HUES6 (cell line): Measurements from ENCODE around the gene SATB2.

ENCODE experiments used
- H3K27ac ChIP-seq: 2 replicates; pipeline ENCODE4 v1.7.0; 2013; ENCODE audit warnings: low read depth, mild to moderate bottlenecking, low read length, inconsistent platforms
- H3K27me3 ChIP-seq: 2 replicates; pipeline ENCODE4 v1.6.1; 2013; ENCODE audit warnings: low read length; ENCODE audit not compliant: control insufficient read depth, insufficient read depth
- H3K36me3 ChIP-seq: 2 replicates; pipeline ENCODE4 v1.6.1; 2013; ENCODE audit warnings: low read length; ENCODE audit not compliant: control insufficient read depth, insufficient read depth
- H3K4me1 ChIP-seq: 2 replicates; pipeline ENCODE4 v1.6.1; 2013; ENCODE audit warnings: low read length; ENCODE audit not compliant: control insufficient read depth, insufficient read depth
- H3K4me3 ChIP-seq: 2 replicates; pipeline ENCODE4 v1.5.1; 2013; ENCODE audit warnings: low read depth, low read length
- H3K9ac ChIP-seq: one replicate; pipeline ENCODE4 v1.6.1; 2013; ENCODE audit warnings: mild to moderate bottlenecking, low read length
- H3K9me3 ChIP-seq: 2 replicates; pipeline ENCODE4 v1.6.1; 2013; ENCODE audit warnings: low read depth, low read length; ENCODE audit not compliant: control insufficient read depth, insufficient read depth

The SATB2 gene

GRCh38 chr2:199477277-199477834, 19.6 kb upstream of the SATB2 start:
- Histone ChIP-seq H3K9ac (no peak overlapping the region), H3K36me3 (no peaks in the 10 kb centered on the region), H3K4me1 (no peaks in the 10 kb centered on the region), H3K9me3 (no peaks in the 10 kb centered on the region), H3K4me3 (no peak overlapping the region), H3K27ac (no peak overlapping the region), H3K27me3 (peaks cover 34% of the 10 kb centered on the region)

DNA sequence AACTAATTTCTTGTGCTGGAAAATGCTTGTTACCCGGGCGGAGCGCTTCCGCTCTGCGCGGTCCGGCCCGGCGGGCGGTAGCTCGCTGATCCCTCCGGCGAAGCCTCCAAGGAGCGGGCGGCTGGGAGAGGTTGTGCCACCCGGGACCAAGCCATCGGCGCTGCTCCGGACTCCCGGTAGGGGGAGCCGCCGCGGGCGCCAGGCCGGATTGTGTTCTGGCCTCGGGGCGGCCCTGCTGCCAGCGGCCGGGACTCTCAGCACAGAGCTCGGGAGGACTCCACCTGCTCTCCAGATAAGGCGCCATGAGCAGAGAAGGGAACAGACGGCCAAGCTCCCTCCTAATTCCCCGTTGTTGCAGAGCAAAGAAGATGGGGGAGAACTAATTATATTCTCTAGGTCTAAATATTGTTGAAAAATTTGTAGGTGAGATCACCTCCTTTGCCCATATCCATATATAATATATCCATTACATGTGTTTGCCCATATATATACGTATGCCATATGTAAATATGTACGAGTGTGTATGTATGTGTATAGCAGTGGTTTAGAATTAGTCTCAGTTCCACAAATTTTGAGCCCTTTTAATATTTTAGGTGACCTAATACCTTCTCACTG, 13.8 kb upstream of the SATB2 start:
- no peak overlapping the region for H3K27ac ChIP-seq
- no peak overlapping the region for H3K9ac ChIP-seq
- H3K9me3 ChIP-seq: no peaks in the 10 kb centered on the region
- peaks cover 35% of the 10 kb centered on the region for H3K4me1 ChIP-seq
- H3K27me3 ChIP-seq: peaks cover 89% of the 10 kb centered on the region
- peak overlapping the region; percentile 58 for H3K4me3 ChIP-seq
- no peaks in the 10 kb centered on the region for H3K36me3 ChIP-seq

DNA sequence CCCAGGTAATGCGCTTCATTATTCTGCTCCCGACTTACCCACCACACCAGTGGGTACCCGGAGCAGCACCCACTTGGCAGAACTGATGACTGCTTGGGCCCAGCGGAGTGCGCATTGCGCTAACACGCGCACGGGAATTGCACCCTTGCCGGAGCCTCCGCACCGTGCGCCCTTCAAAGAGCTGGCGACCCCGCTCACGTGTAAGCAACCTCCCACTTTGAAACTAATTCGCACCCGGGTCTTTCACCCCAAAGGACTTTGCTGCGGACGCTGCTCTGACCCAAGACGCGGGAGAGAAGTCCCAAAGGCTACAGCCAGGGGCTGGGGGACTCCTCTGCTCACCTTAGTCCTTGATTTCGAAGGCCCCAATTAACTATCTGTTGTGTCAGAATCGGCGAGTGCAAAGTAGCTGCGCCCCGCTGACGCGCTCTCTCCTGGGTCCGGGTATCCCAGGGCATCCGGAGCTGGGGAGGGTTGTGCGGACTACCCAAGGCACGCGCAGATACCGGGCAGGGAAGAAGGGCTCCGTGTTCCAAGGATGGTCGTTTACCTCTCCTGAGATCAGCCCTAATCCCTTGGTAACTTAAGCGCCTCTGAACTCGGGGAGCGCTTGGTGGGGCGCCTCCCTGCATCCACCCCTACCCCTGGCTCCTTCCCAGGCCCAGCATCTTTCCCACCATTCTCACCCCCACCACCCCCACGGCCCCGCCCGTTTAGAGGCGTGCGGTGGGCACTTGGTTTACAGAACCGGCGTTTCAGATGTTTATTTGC, 13.1 kb upstream of the SATB2 start:
- H3K36me3 ChIP-seq: no peaks in the 10 kb centered on the region
- no peak overlapping the region for H3K27ac ChIP-seq
- H3K9ac ChIP-seq: no peak overlapping the region
- H3K27me3 ChIP-seq: peaks cover 91% of the 10 kb centered on the region
- peaks cover 42% of the 10 kb centered on the region for H3K4me1 ChIP-seq
- H3K4me3 ChIP-seq: peak overlapping the region; percentile 58
- H3K9me3 ChIP-seq: no peaks in the 10 kb centered on the region

- Histone ChIP-seq H3K36me3 (no peaks in the 10 kb centered on the region), H3K9ac (no peak overlapping the region), H3K27ac (no peak overlapping the region), H3K4me1 (peaks cover 45% of the 10 kb centered on the region), H3K4me3 (peak overlapping the region; percentile 58), H3K27me3 (peaks cover 94% of the 10 kb centered on the region), H3K9me3 (no peaks in the 10 kb centered on the region)
These were observed 12.6 kb upstream of the SATB2 start for GRCh38 chr2:199470361-199470671.

DNA sequence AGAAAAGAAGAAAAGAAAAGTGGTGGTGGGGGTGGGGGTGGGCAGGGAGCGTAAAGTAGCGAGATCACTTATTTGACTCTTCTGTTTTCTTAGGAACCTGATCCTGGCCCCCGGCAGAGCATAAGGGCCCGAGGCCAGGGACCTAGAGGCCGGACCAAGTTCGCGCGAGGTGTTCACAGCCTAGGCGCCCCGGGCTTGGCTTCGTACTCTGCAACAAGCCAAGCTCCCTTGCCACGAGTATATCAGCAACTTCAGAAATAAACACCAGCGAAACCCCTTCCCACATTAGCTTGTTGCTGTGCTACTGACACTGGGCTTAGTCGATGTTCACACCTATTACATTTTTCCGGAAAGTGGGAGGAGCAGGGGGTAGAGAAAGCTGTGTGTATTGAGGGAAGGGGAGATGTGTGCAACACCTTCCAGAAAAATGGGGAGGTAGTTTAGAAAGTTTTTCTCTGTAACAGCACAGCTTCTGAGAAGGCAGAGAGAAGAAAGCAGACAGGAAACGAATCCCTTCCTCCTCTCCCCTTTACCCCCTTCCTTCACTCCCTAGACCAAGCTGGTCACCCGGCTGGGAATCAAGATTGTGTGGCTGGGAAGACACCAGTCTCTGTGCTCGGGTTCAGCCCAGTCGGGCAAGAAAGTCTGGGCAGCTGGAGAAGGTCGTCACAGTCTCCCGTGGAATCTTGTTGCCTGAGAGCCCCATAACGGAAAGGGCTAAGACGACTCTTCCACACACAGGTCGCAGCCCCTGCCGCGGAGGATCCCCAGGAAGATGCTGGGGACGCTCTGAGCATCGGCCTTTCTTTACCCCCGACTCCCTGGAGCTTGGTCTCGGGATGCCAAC, 12.0 kb upstream of the SATB2 start:
- H3K9me3 ChIP-seq: no peaks in the 10 kb centered on the region
- H3K9ac ChIP-seq: no peak overlapping the region
- peaks cover 96% of the 10 kb centered on the region for H3K27me3 ChIP-seq
- H3K36me3 ChIP-seq: no peaks in the 10 kb centered on the region
- H3K4me1 ChIP-seq: peaks cover 45% of the 10 kb centered on the region
- H3K4me3 ChIP-seq: peak overlapping the region; percentile 58
- no peak overlapping the region for H3K27ac ChIP-seq

DNA sequence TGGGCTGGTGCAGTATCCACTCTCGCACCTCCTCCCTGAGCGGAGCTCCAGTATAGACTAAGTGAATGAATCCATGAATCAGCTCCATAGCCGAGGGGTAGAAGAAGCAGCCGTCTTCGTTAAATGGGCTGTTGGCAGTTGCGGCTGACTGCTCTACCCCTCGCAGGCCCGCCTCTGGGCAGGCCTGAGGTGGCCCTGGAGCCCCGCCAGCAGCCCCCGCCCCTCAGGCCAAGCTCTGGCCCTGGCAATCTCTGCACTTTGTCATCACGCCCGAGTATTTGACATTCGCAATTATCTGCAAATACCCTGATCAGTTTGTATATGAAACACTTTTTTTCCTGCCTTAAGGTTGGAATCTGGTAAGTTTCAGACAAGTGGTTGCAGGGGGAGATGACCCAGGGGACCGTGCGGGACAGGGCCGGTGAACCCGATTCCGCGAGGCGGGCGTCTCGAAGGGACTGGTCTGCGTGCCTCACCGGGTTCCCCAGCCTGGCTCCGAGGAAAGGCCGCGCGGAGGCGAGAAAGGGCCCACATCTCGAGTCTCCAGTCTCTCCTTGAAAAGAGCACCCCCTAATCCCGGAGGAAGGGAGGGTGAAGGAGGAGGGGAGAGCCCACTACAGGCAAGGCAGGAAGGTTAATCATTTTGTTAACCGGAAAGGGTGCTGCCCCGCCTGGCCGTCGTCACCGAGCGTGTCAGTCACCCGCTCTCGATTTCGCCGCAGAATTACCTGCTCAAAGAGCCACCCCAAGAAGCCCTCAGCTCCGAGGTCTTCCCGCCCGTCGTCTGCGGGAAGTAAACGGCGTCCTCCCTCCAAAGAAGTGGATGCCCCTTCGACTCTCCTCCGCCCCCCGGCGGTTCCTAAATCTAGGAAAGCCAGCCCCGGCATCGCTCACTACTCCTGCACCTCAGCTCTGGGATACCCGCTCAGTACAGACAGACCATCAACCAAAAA, 11.1 kb upstream of the SATB2 start:
- Histone ChIP-seq H3K9ac (peak overlapping the region; percentile 26), H3K9me3 (no peaks in the 10 kb centered on the region), H3K4me3 (peak overlapping the region; percentile 58), H3K27ac (no peak overlapping the region), H3K4me1 (peaks cover 45% of the 10 kb centered on the region), H3K36me3 (no peaks in the 10 kb centered on the region), H3K27me3 (peaks cover 96% of the 10 kb centered on the region)

DNA sequence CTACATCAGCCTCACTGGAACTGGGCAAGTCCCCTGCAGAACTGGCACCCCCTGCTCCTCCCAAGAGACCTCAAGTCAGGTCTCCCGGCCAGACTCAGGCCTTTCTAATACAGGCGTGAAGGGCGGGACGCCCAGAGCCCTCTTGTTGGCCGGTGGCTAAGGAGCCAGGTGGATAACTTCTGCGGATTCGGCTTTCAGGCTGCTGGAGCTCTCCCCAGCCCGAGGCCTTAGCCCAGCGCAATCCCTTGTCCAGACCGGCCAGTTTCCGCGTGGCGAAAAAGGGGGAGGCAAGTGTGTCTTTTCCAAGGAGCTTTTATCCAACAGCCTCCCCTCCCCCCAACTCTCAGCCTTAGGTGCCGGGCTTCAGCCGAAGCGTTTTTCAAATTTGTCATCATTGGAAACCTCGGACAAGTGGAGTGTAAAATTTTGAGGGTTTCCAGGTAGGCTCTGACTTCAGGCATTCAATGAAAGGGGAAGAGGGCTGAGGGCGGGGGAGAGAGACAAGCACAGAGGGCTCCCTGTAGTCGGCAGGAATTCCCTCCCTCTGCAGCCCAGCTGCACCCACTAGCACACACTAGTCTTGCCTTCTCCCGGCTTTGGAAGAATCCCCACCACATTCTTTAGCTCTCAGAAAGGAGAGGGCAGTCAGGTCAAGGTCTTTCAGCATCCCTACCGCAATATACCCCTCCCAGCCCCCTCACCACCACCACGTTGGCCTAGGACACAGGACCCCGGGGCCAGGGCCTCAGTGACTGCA, 9.5 kb upstream of the SATB2 start:
- H3K4me3 ChIP-seq: peak overlapping the region; percentile 44
- H3K27me3 ChIP-seq: peaks cover 99% of the 10 kb centered on the region
- no peak overlapping the region for H3K27ac ChIP-seq
- no peak overlapping the region for H3K9ac ChIP-seq
- no peaks in the 10 kb centered on the region for H3K9me3 ChIP-seq
- peaks cover 49% of the 10 kb centered on the region for H3K4me1 ChIP-seq
- no peaks in the 10 kb centered on the region for H3K36me3 ChIP-seq

DNA sequence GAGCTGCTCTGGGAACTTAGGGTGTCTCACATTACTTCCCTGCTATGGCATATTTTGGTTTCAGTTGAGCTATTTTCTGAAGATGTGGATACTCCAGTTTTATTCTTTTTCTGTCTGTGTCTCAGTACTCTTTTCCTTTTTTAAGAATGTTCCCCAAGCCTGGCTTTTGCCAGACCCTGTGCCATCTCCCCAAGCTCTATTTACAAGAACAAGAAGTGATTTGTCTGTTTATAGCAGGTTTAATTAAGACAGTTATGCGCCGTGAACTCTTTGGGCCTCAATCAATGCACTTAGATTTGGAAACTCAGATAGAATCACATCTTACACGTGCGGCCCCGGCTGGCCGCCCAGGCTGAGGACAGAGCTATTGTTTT, 8.9 kb upstream of the SATB2 start:
- H3K9me3 ChIP-seq: no peaks in the 10 kb centered on the region
- no peak overlapping the region for H3K27ac ChIP-seq
- no peaks in the 10 kb centered on the region for H3K36me3 ChIP-seq
- H3K9ac ChIP-seq: no peak overlapping the region
- H3K27me3 ChIP-seq: peaks cover 99% of the 10 kb centered on the region
- H3K4me1 ChIP-seq: peaks cover 49% of the 10 kb centered on the region
- H3K4me3 ChIP-seq: peak overlapping the region; percentile 44

GRCh38 chr2:199465988-199466691, 8.4 kb upstream of the SATB2 start:
- H3K27me3 ChIP-seq: peaks cover 100% of the 10 kb centered on the region

More at GRCh38 chr2:199465988-199466691, 8.4 kb upstream of the SATB2 start:
- Histone ChIP-seq H3K9me3 (no peaks in the 10 kb centered on the region), H3K9ac (no peak overlapping the region), H3K4me3 (peak overlapping the region; percentile 13; the same call in 1 of the 2 replicates), H3K36me3 (no peaks in the 10 kb centered on the region), H3K4me1 (peaks cover 49% of the 10 kb centered on the region), H3K27ac (no peak overlapping the region)
